Activated T-cell treated with anti-CD3 and anti-CD28 coated beads for 1 hour (primary cell): ENCODE measurements around the gene DLST.

Experiments
- DNase-seq: peaks from one replicate; pipeline ENCODE4 v3.0.0-alpha.2; 2020; ENCODE audit warnings: low read depth

Gene DLST

DNA sequence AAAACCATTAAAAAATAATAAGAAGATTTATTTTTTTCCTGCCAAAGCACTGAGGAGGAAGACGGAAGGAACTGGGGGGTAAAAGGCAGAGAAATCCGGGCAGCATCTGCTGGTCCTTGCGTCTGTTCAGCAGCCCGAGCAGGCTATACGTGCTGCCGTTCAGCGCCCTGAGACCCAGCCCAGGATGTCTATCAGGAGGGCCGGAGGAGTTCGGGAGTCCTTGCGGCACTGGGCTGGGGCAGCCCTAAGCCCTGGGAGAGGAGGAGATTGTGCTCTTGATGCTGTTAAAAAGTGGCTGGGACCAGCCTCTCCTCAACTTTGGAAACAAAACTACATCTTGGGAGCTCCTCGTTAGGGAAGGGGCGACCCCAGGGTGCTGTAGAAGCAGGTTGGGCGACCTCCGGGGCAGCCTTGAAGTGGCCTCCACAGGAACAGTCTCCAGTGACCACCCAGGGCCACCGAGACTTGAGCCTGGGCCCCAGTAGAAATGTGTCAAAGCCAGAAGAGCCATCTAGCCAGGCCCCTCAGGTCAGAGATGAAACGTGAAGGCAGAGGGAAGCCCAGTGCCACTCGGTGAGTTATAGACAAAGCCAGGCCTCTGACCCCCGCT lies 59.3 kb downstream of the DLST start:
- DNase-seq: peak; percentile 5

DNA sequence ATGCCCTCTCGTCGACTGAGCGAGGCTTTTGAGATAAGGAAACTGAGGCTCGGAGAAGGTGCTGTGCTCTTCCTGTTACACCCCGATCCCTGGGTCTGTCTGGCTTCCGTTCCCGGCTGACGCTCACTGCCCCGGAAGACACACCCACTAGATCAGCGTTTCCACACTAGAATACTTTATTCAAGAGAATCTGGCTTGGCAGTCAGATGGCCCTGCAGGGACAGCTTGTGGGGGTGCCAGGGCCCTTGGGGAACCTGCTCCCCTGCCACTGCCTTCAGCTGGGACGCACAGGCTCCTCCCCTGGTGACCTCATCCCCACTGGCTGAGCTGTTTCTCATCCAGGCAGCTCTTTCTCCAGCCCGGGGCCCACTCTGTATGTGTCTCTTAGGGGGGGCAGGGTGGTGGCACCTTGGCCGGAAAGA lies 60.0 kb downstream of the DLST start:
- peak; percentile 46 for DNase-seq

DNA sequence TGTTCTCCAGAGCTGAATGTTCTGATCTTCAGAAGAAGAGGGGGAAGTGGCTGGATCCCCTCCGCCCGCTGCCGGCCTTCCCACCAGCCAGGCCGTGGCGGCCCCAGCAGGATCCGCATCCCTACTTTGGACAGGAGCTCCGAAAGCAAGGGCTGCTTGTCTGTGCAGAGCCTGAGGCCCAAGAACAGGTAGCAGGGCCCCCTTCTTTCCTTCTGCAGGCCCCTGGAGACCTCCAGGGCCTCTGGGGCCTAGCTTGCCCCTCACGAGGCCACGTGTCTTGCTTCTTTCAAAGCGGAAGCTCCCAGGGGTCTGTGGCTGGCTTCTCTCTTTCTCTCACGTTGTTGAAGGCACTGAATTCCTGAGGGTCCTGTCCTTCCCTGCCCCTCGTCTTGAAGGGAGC lies 60.5 kb downstream of the DLST start:
- no peak for DNase-seq

DNA sequence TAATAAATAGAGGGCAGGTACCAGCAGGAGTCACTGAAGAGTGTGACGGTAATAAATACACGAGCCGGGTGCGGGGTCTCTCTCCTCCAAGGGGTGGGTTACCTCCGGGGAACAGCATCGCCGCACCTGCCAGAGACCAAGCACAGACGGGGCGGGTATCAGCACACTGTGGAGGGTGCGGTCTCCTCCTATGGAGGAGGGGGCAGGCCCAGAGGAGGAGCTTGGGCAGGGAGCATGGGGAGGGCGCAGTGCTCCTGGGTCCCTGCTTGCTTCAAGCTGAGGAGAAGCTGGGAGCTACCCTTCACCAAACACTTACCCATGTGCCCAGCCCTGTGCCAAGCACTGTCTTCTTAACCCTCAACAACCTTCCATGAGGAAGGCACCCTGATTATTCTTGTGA lies 60.9 kb downstream of the DLST start:
- DNase-seq: no peak

DNA sequence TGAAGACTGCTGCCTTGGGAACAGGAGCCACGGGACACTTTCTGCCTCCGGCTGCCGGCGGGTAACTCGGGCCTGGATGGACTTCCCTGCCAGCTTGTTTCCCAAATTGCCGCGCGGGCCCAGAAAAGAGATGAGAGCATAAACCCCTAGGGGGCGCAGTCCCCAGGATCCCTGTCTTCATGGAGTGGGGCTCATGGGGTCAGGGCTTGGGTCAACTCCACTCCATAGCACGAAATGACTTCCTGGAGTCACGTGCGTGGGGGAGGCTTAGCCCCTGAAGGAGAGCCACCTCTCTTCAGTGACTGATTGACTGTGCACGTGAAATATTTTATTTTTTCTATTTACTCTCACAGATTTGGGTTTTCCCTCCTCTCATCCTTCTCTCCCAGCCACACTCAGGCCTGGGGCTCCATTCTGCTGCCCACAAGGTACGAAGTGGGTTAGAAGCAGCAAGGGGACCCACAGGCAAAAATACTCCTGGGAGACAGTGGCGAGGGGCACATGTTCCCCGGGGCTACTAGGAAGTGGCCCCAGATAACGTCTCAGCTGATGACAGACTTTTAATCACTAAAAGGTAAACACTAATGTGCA lies 63.6 kb downstream of the DLST start:
- no peak for DNase-seq

DNA sequence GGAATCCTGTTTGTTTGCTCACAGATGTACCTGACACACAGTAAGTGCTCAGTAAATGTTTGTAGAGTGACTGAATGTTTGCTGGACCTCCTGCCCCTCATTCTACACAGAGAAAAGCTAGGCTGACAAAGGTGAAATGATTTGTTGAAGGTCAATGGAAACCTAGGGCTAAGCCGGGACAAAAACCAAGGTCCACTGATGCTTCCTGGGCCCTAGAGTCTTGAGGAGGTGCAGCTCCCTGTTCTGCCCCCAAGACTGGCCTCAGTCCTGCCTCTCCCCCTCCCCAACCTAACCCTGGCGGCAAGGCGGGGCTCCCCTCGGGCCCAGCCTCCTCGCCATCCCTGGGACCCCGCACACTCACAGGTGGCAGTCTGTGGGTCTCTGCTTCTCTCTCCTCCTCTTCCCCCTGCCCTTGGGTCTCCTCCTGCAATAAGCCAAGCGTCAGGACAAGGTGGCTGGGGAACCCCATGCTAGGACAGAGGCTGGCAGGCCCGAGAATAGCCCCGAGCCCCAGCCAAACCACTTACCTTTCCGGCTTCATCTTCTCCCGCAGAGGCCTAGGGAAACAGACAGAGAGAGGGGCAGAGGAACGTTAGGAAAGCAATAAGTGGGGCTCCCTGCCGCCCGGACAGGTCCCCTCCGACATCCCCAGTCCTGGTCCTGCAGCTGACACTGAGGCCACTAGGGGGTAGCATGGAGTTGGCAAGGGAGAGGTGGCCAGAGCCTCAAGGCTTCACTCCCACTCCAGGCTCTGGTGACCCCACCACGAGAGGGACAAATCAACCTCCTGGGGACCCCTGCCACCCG lies 64.3 kb downstream of the DLST start:
- DNase-seq: peak; percentile 69

DNA sequence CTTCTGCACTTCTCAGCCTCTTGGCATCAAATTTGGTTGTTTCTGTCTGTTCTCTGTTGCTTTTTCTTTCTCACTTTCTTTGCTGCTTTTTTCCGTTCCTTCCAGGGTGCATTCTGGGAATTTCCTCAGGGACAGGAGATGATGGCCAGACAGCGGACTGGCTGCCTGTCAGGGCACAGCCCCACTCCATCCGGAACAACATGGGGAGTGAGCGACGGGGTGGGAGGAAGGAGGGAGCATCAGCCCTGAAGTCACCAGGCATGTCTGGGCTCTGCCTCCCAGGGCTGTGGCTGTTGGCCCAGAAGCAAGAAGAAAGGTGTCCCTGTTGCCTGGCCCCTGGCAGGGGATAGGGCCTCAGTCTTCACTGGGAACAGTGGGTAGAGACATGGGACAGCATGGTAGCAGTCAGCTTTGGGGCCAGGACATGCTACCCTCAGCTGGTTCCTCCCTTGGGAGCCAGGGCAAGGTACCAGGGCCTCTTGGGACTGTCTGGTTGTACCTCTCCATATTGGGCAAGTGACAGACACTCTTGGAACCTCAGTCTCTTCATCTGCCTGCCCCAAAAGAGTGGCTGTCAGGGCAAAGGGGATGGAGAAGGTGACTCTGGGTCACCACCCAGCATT lies 65.1 kb downstream of the DLST start:
- no peak for DNase-seq

DNA sequence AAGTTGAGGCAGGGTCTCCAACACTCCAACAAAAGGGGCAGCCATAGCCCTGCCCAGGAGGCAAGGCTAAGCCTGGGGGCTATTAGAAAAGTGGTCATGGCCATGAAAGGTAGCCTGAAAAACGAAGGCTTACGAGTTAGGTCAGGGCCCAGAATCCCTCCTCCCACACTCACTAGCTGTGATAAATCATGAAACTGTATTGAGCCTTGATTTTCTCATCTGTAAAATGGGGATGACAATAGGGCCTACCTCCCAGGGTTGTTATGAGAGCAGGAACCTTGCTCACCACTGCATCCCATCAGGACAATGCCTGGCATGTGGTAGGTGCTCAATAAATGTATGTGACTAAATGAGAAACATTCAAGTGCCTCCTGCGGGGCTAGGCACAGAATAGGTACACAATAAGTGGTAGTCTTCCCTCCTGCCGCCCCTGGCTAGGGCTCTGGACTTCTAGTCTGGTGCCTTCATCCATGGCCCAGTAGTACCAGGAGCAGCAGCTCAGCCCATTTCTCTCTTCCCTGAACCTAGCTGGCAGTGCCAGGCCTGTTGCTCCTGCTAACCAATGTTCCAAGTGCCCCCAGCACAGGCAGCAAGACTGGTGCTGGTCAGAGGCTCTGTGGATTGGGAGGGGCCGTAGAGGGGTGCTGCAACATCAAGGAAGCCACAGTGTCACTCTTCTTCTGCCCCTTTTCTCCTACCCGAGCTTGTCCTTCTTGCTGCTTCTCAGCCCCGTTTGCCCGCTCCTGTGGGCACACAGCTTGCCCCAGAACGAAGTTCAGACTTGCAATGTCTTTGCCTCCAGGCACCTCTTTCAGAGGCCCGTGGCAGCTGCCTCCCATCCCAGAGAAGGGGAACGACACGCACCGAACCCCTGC lies 65.9 kb downstream of the DLST start:
- DNase-seq: no peak

DNA sequence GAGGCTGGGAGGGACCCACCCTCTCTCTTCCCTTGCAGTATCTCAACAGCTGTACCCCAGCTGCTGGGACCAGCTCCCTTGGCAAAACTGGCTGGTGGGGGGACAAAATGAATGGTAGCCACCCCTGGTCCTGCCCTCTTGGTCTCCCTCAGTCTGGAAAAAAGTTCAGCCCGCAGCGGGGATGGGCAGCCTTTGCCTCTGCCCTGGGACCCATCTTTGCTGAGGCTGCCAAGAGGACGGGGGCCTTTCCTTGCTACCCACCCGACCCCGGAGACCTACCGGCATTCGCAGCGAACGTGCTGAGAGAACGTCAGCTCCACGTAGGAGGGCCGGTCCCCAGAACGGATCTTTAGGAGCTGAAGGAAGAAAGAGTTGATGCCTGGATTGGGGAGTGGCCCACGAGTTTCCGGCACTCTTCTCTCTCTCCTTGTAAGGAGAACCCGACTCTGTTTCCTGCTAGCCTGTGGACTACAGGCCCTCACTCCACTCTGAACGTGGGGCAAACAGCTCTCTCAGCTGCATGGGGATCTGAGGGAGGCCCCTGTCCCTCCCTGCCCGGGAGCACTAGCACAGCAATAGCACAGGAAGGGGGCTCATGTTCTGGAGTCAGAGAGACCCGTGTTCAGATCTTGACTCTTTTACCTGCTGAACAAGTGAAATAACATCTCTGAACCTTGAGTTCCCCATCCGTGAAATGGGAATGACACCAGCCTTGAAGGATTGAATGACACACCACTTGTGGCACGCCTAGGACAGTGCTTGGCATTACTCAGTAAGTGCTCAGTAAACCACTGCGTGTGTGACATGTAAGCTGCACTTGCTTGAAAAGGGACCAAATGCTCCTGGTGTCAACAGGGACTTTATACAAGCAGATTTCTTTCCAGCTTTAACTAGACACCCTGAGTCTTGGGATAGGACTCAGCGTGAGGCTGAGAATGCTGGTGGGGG lies 66.8 kb downstream of the DLST start:
- no peak for DNase-seq

DNA sequence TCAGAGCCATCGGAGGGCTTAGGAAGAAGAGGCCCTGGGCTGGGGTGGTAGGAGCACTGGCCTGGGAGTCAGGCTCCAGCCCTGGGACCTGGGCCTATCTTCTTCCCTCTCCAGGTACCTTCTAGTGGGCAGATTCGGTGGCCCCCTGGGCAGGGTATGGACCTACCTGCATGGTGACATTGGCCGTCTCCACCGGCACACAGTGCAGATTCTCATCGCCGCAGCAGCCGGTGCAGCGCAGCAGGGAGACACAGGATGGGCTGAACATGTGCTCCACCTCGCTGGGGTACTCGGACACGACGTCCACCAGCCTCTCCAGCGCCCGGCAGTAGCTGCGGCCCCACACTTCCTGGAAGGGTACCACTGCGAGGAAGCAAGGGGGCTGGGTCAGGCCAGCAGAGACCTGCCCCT lies 67.5 kb downstream of the DLST start:
- no peak for DNase-seq

DNA sequence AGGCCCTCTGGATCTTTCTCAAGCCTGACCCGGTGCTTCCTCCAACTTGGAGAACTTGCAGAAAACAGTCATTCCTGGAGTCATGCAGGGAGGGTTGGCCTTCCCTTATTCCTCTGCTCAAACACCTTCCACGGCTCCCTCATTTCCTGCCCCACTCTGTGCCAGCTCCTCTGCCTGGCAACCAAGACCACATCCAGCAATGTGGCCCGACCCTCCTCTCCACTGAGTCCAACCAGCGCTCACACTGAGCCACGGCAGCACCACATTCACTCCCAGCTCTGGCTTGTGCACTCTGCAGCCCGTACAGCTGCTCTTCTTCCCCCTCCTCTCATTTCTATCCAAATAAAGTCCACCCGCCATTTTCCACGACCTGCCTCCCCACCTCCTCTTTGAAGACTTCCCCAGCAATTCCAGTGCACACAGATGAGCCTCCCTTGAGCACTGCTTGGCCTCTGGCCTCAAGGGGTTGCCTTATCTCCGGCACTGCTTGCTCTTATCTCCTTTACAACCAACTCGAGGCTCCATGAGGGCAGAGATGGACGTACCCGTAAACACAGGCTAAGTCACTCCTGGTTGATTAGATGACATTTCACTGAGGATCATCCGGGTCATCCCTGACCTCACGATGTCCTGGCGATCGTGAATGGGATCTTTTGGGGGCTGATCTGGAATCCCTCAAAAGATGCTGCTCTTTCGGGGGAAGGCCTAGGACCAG lies 68.3 kb downstream of the DLST start:
- DNase-seq: no peak

DNA sequence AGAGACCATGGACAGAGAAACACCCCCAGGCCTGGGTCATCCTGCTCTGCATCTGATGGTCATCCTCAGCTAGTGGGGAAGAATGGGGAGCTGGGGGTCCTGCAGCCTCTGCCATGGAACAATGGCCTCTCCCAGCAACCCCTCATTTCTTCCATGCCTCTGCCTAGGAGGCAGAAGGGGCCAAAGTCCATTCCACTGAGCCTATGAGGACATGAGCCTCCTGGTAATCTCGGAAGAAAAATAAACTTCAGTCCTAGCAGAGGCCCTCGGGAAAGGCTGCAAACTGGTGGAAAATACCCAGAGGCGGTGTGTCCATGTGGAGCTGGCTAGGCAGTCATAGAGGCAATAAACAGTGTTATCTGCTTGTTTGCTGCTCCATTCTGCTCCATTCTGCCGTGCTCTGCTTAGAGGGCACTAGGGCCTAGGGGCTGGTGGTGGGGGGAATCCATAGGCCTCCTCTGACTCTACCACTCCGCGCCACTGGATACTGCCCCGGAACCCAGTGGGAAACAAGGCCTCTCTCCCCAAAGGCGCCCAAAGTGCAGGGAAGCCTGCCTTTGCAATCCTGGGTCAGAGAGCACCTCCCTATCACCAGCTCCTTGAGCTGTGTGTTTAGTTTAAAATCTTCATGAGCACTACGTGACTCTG lies 69.2 kb downstream of the DLST start:
- no peak for DNase-seq

DNA sequence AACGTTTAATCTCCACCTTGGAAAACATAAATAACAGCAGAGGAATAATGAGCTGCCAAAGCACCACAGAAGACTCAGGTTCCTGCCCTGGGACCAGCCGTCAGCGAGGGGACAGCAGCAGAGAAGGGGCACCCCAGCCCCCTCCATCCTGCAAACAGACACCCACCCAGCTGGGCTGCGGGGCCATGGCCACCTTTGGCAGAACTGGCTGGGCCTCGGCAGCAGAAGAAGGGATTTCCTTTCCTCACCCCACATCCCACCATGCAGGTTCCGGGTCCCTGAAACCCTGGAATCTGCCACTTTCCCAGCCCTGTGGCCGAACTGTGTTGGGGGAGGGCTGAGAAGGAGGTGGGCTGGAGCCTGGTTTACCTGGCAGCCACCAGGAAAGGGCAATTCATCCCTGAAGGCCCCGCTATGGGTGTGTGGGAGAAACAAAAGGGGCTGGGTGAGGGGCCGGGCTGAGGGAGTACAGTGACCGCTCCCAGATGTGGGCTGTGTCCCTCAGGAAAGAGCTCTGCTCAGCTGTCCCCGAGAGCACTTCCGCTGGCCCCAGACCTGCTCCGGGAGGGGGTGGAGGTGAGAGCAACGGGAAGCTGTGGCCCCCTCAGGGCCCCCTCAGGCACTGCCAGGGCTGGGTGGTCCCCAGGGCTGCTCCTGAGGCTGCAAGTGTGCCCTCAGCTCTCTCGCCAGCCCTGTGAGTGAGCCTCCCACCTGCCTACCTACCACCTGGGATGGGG lies 69.9 kb downstream of the DLST start:
- DNase-seq: no peak

DNA sequence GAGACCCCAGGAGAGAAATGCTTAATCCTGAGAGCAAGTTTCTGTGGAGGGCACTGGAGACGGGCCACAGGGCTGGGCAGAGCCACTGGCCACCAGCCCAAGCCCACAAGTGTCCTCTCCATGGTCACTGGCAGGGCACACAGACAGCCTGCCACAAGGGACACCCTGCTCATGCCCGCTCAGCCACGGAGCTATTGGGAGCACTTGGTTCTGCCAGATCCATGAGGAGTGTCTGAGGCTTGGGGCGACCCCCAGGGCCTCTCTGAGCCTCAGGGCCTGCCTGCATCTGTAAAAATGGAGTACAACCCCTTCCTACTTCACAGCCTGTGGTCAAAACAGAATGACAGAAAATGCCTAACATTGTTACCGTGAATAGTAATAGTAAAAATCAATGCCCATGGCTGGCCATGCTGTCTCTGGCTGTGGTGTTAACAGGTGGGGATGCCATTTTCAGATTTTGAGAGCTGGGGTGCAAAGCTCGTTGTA lies 70.5 kb downstream of the DLST start:
- no peak for DNase-seq

DNA sequence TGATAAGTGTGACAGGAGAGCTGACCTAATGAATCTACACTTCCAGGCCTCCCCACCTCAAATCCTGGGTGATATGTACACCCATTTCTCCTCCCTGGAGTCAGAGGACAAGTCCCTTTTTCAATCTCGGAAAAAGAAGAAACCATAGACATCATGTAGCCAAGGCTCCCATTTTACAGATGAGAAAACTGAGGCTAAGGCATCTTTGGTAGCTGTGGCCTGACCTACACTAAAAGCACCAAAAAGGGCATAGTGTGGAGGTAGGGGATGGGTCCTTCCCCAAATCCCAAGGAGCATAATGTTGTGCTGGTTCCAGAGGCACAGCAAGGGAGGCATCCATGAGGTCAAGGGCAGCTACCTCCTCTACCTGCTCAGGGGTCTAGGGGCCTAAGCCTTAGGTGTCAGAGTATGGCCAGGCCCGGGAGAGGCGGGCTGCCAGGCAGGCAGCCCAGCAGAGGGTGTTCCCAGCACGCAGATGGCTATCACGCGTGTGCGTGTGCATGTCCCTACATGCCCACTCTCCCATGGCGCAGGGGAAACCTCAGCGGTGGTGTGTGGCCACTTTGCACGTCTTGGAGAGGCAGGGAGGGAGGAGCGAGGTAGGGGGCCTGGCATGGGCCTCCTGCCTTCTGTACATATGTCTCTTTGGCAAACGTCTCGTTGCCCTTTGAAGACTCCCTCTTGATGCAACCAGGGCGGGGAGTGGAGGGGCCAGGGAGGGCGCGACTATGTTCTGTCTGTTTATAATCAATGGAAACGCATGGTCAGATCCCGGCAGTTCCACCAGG lies 71.2 kb downstream of the DLST start:
- no peak for DNase-seq
